KMS-11 (cell line): ENCODE measurements around the gene TM9SF4.

Experiments
- H2AFZ ChIP-seq: fragments of 200-600 bp; sonication (generic); 2 replicates; pipeline ENCODE4 v1.6.1; 2016; ENCODE audit warnings: antibody characterized with exemption, mixed run types, low read depth
- H3K27ac ChIP-seq: fragments of 200-600 bp; sonication (generic); 2 replicates; pipeline ENCODE4 v1.6.1; 2016; ENCODE audit warnings: mild to moderate bottlenecking, mixed run types
- H3K27me3 ChIP-seq: fragments of 200-600 bp; sonication (generic); 2 replicates; pipeline ENCODE4 v1.6.1; 2017; ENCODE audit warnings: mild to moderate bottlenecking, low read depth, mixed run types, moderate library complexity; ENCODE audit not compliant: insufficient read depth
- H3K36me3 ChIP-seq: fragments of 200-600 bp; sonication (generic); 2 replicates; pipeline ENCODE4 v1.6.1; 2017; ENCODE audit warnings: mild to moderate bottlenecking, mixed run types; ENCODE audit not compliant: insufficient read depth
- H3K4me1 ChIP-seq: fragments of 200-600 bp; sonication (generic); 2 replicates; pipeline ENCODE4 v1.6.1; 2016; ENCODE audit warnings: mild to moderate bottlenecking, low read depth, mixed run types; ENCODE audit not compliant: poor library complexity, severe bottlenecking
- H3K4me2 ChIP-seq: fragments of 200-600 bp; sonication (generic); 2 replicates; pipeline ENCODE4 v1.7.0; 2016; ENCODE audit warnings: mild to moderate bottlenecking, mixed run types
- H3K4me3 ChIP-seq: fragments of 200-600 bp; sonication (generic); IDR thresholded peaks from 2 replicates; pipeline ENCODE4 v1.6.1; 2017; ENCODE audit warnings: low read depth, low read length, mixed read lengths; ENCODE audit not compliant: insufficient read depth
- H3K79me2 ChIP-seq: fragments of 200-600 bp; sonication (generic); 2 replicates; pipeline ENCODE4 v1.6.1; 2016; ENCODE audit warnings: low read depth, mixed run types; ENCODE audit not compliant: insufficient read depth
- H3K9ac ChIP-seq: fragments of 200-600 bp; sonication (generic); 2 replicates; pipeline ENCODE4 v1.6.1; 2016; ENCODE audit warnings: mild to moderate bottlenecking, mixed run types
- H4K20me1 ChIP-seq: fragments of 200-600 bp; sonication (generic); 2 replicates; pipeline ENCODE4 v1.6.1; 2016; ENCODE audit warnings: mild to moderate bottlenecking, mixed run types; ENCODE audit not compliant: insufficient read depth
- TF ChIP-seq, protein P1 (sequence below): fragments of 200-600 bp; sonication (generic); conservative IDR thresholded peaks from 2 replicates; pipeline ENCODE4 v1.6.1; 2017; ENCODE audit warnings: low read depth, mild to moderate bottlenecking, antibody characterized with exemption, low read length, moderate library complexity, mixed read lengths

The TM9SF4 gene

GRCh38 chr20:32130352-32130751, 20.8 kb downstream of the TM9SF4 start:
- Histone ChIP-seq H3K27ac (no peak overlapping the region), H3K4me1 (peaks cover 17% of the 10 kb centered on the region), H3K4me3 (no peak overlapping the region), H2AFZ (no peak overlapping the region), H3K27me3 (no peaks in the 10 kb centered on the region), H3K4me2 (no peak overlapping the region), H3K36me3 (no peaks in the 10 kb centered on the region; the same call in 1 of the 2 replicates), H3K79me2 (peaks cover 30% of the 10 kb centered on the region; the same call in 1 of the 2 replicates), H4K20me1 (no peaks in the 10 kb centered on the region), H3K9ac (no peak overlapping the region)
- TF ChIP-seq, protein P1, sequence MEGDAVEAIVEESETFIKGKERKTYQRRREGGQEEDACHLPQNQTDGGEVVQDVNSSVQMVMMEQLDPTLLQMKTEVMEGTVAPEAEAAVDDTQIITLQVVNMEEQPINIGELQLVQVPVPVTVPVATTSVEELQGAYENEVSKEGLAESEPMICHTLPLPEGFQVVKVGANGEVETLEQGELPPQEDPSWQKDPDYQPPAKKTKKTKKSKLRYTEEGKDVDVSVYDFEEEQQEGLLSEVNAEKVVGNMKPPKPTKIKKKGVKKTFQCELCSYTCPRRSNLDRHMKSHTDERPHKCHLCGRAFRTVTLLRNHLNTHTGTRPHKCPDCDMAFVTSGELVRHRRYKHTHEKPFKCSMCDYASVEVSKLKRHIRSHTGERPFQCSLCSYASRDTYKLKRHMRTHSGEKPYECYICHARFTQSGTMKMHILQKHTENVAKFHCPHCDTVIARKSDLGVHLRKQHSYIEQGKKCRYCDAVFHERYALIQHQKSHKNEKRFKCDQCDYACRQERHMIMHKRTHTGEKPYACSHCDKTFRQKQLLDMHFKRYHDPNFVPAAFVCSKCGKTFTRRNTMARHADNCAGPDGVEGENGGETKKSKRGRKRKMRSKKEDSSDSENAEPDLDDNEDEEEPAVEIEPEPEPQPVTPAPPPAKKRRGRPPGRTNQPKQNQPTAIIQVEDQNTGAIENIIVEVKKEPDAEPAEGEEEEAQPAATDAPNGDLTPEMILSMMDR, result no peak

DNA sequence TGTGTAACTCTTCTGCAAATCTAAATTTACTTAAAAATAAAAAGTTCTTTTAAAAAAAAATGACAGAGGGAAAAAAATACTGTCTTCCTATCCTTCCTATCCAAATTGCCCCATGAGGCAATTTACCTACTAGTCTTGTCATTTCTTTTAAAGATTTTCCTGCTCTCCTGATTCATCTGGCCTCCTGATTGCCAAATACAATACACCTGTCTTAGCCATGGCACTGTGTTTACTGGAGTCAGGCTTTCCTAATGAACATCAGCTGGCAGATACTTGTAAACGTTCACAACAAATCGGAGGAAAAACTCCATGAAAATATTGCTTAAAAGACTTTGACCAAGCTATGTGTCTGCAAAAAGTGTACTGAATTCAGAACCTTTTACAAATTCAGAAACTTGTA, 21.5 kb downstream of the TM9SF4 start:
- TF ChIP-seq, protein P1, result no peak
- no peak overlapping the region for H3K4me3 ChIP-seq
- H3K27me3 ChIP-seq, result no peaks in the 10 kb centered on the region
- no peak overlapping the region for H3K4me2 ChIP-seq
- H3K4me1 ChIP-seq, result peaks cover 16% of the 10 kb centered on the region
- no peak overlapping the region for H3K9ac ChIP-seq
- peaks cover 30% of the 10 kb centered on the region; the same call in 1 of the 2 replicates for H3K79me2 ChIP-seq
- no peak overlapping the region for H3K27ac ChIP-seq
- H4K20me1 ChIP-seq, result no peaks in the 10 kb centered on the region
- no peaks in the 10 kb centered on the region; the same call in 1 of the 2 replicates for H3K36me3 ChIP-seq
- H2AFZ ChIP-seq, result no peak overlapping the region

- no peak overlapping the region for H2AFZ ChIP-seq
- H3K36me3 ChIP-seq, result no peaks in the 10 kb centered on the region; the same call in 1 of the 2 replicates
- H3K27me3 ChIP-seq, result no peaks in the 10 kb centered on the region
- no peak overlapping the region for H3K4me2 ChIP-seq
- no peak overlapping the region for H3K4me3 ChIP-seq
- H4K20me1 ChIP-seq, result no peaks in the 10 kb centered on the region
- H3K9ac ChIP-seq, result no peak overlapping the region
- no peak overlapping the region for H3K27ac ChIP-seq
- TF ChIP-seq, protein P1, result no peak
- H3K4me1 ChIP-seq, result peaks cover 16% of the 10 kb centered on the region
- peaks cover 19% of the 10 kb centered on the region; the same call in 1 of the 2 replicates for H3K79me2 ChIP-seq
These were observed 23.5 kb downstream of the TM9SF4 start for GRCh38 chr20:32132911-32133549.

DNA sequence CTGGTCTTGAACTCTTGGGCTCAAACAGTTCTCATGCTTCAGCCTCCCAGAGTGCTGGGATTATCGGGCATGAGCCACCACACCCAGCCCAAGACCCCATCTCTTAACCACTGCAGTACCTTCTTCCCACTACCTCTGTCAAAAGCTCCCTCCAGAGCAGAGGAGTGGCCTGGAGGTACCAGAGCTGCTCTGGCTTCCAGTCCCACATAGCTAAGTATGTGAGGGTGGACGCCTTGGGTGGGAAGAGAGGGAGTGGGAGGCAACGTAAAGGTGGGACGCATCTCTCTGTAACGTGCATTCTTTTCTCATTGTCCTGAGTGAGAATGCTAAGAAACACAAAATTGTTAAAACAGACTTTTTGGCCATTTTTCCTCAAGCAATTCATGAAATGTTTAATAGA, 24.5 kb downstream of the TM9SF4 start:
- Histone ChIP-seq H4K20me1 (no peaks in the 10 kb centered on the region), H3K36me3 (no peaks in the 10 kb centered on the region; the same call in 1 of the 2 replicates)

More for the DNA sequence above, 24.5 kb downstream of the TM9SF4 start:
- Histone ChIP-seq H3K27me3 (no peaks in the 10 kb centered on the region), H3K4me3 (no peak overlapping the region), H3K9ac (no peak overlapping the region), H3K4me1 (peaks cover 16% of the 10 kb centered on the region), H3K79me2 (peaks cover 9% of the 10 kb centered on the region; the same call in 1 of the 2 replicates), H3K4me2 (no peak overlapping the region), H3K27ac (no peak overlapping the region), H2AFZ (no peak overlapping the region)
- TF ChIP-seq, protein P1, result no peak
